ENCODE results near the gene CMTM2. TPM values are rescaled to one million over a fixed set of nuclear protein-coding genes. Genes with fewer than 3 reads are reported as not detected.

The CMTM2 gene
- total RNA-seq, 4 donors from 2014 or later: not detected

GRCh38 chr16:66612422-66612821, 33.2 kb downstream of the CMTM2 start:
- H3K36me3 ChIP-seq: peaks cover 0 to 60% of the 10 kb centered on the region in 2 donors
- no peaks in the 10 kb centered on the region for H3K27me3 ChIP-seq
- ATAC-seq: no peak
- H3K27ac ChIP-seq: no peak overlapping the region
- WGBS, 2 donors (ENCODE audit: low coverage in 1 of 2): 93% methylated on average over 4 of the region's 14 CpGs; no CpG with 5 or more reads in 1 of the 2 donors
- no peak overlapping the region for H3K4me3 ChIP-seq
- H3K9me3 ChIP-seq: no peaks in the 10 kb centered on the region
- TF ChIP-seq POLR2AphosphoS5 (IDR thresholded peaks at IDR 0.05) (no peak), POLR2A (IDR thresholded peaks at IDR 0.05) (no peak), EP300 (IDR thresholded peaks at IDR 0.05) (no peak)
- TF ChIP-seq, protein P1, sequence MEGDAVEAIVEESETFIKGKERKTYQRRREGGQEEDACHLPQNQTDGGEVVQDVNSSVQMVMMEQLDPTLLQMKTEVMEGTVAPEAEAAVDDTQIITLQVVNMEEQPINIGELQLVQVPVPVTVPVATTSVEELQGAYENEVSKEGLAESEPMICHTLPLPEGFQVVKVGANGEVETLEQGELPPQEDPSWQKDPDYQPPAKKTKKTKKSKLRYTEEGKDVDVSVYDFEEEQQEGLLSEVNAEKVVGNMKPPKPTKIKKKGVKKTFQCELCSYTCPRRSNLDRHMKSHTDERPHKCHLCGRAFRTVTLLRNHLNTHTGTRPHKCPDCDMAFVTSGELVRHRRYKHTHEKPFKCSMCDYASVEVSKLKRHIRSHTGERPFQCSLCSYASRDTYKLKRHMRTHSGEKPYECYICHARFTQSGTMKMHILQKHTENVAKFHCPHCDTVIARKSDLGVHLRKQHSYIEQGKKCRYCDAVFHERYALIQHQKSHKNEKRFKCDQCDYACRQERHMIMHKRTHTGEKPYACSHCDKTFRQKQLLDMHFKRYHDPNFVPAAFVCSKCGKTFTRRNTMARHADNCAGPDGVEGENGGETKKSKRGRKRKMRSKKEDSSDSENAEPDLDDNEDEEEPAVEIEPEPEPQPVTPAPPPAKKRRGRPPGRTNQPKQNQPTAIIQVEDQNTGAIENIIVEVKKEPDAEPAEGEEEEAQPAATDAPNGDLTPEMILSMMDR (IDR thresholded peaks at IDR 0.05): no peak
- H3K4me1 ChIP-seq: peaks cover 0 to 14% (median 7%) of the 10 kb centered on the region in 3 donors

GRCh38 chr16:66614161-66614802, 35.0 kb downstream of the CMTM2 start:
- Histone ChIP-seq H3K27ac (no peak overlapping the region), H3K9me3 (no peaks in the 10 kb centered on the region), H3K27me3 (no peaks in the 10 kb centered on the region), H3K36me3 (peaks cover 0 to 57% of the 10 kb centered on the region in 2 donors), H3K4me3 (no peak overlapping the region), H3K4me1 (peaks cover 0 to 17% (median 0%) of the 10 kb centered on the region in 3 donors)
- TF ChIP-seq, protein P1 (IDR thresholded peaks at IDR 0.05): no peak
- TF ChIP-seq POLR2AphosphoS5 (IDR thresholded peaks at IDR 0.05) (no peak), POLR2A (IDR thresholded peaks at IDR 0.05) (no peak), EP300 (IDR thresholded peaks at IDR 0.05) (no peak)
- no peak for ATAC-seq
- 57 to 77% methylated on average over 4 to 7 of the region's 12 CpGs for WGBS, 2 donors (ENCODE audit: low coverage in 1 of 2)

GRCh38 chr16:66616169-66616568, 36.9 kb downstream of the CMTM2 start:
- no peak for ATAC-seq
- WGBS, 2 donors (ENCODE audit: low coverage in 1 of 2): 90 to 92% methylated on average over 3 to 4 of the region's 4 CpGs
- H3K4me1 ChIP-seq: peaks cover 0 to 17% (median 0%) of the 10 kb centered on the region in 3 donors
- H3K9me3 ChIP-seq: no peaks in the 10 kb centered on the region
- no peak overlapping the region for H3K27ac ChIP-seq
- no peak overlapping the region for H3K4me3 ChIP-seq
- H3K36me3 ChIP-seq: peaks cover 0 to 49% of the 10 kb centered on the region in 2 donors
- no peaks in the 10 kb centered on the region for H3K27me3 ChIP-seq
- TF ChIP-seq EP300 (IDR thresholded peaks at IDR 0.05): no peak
- TF ChIP-seq POLR2A (IDR thresholded peaks at IDR 0.05): no peak
- TF ChIP-seq POLR2AphosphoS5 (IDR thresholded peaks at IDR 0.05): no peak
- TF ChIP-seq, protein P1 (IDR thresholded peaks at IDR 0.05): no peak

DNA sequence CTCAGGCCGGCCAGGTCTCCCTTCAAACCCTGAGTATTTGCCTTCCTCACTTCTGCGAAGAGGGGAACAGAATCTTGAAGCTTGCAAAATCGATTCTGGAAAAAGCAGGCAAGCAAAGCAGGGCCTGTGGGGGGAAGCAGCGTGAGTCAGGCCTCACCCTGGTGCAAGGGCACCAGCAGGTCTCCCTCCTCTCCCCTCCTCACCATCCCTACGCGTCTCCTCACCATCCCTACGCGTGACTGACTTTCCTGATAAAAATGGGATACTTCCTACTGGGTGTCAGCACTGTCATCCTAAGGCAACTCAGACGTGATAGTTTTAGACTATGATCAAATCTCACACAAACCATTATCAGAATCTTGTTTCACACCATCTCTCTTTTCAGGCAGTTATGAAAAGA, 37.3 kb downstream of the CMTM2 start:
- no peak for ATAC-seq

More for the DNA sequence above, 37.3 kb downstream of the CMTM2 start:
- no peaks in the 10 kb centered on the region for H3K27me3 ChIP-seq
- no peak overlapping the region for H3K4me3 ChIP-seq
- no peaks in the 10 kb centered on the region for H3K9me3 ChIP-seq
- peaks cover 0 to 49% of the 10 kb centered on the region in 2 donors for H3K36me3 ChIP-seq
- TF ChIP-seq POLR2A (IDR thresholded peaks at IDR 0.05) (no peak), EP300 (IDR thresholded peaks at IDR 0.05) (no peak), POLR2AphosphoS5 (IDR thresholded peaks at IDR 0.05) (no peak)
- TF ChIP-seq, protein P1 (IDR thresholded peaks at IDR 0.05): no peak
- 64 to 86% methylated on average over 6 of the region's 9 CpGs for WGBS, 2 donors (ENCODE audit: low coverage in 1 of 2)
- H3K27ac ChIP-seq: no peak overlapping the region
- H3K4me1 ChIP-seq: peaks cover 0 to 17% (median 0%) of the 10 kb centered on the region in 3 donors
